Keratinocyte (primary cell): Measurements from ENCODE around the gene PHF23. TPM values are rescaled to one million over a fixed set of nuclear protein-coding genes. Genes with fewer than 3 reads are reported as not detected.

Experiments used
- DNase-seq: peaks from one replicate; pipeline ENCODE4 v3.0.0-alpha.2; 2011; ENCODE audit warnings: low read depth, missing footprints, low spot score
- FAIRE-seq: peaks from 2 replicates; lab custom pipeline; 2011; peaks lifted over from hg19 to GRCh38; lab: Jason Lieb, UNC
- H2AFZ ChIP-seq: 2 replicates; pipeline ENCODE4 v1.6.0; 2012; ENCODE audit warnings: low read length, control low read depth, inconsistent platforms; ENCODE audit not compliant: control insufficient read depth
- H3K27ac ChIP-seq: 2 replicates; pipeline ENCODE4 v1.5.1; 2011; ENCODE audit warnings: low read length; ENCODE audit not compliant: control insufficient read depth, insufficient read depth
- H3K27me3 ChIP-seq: 3 replicates; pipeline ENCODE4 v1.6.0; 2011; ENCODE audit warnings: low read length; ENCODE audit not compliant: control insufficient read depth, insufficient read depth; ENCODE audit errors: extremely low read depth
- H3K36me3 ChIP-seq, 2 experiments: 2 replicates in 1 of 2; 3 replicates in 1 of 2; pipeline ENCODE4 v1.5.1; 2011; ENCODE audit warnings: low read length in 2 of 2, mild to moderate bottlenecking in 1 of 2; ENCODE audit not compliant: control insufficient read depth in 2 of 2, insufficient read depth in 2 of 2; ENCODE audit errors: extremely low read depth in 1 of 2
- H3K4me1 ChIP-seq: 3 replicates; pipeline ENCODE4 v1.5.1; 2011; ENCODE audit warnings: low read length; ENCODE audit not compliant: control insufficient read depth, insufficient read depth; ENCODE audit errors: extremely low read depth
- H3K4me2 ChIP-seq: 3 replicates; pipeline ENCODE4 v1.6.0; 2011; ENCODE audit warnings: low read depth, low read length; ENCODE audit not compliant: control insufficient read depth, insufficient read depth; ENCODE audit errors: extremely low read depth
- H3K4me3 ChIP-seq, 3 experiments: fragments of 200-600 bp in 1 of 3; sonication (generic) in 1 of 3; 2 replicates in 2 of 3; 3 replicates in 1 of 3; pipeline ENCODE4 v1.5.1; 2011 to 2016; ENCODE audit warnings: low read length in 3 of 3, mild to moderate bottlenecking in 3 of 3, control low read depth in 2 of 3, inconsistent platforms in 1 of 3, low read depth in 1 of 3, mixed read lengths in 1 of 3, mixed run types in 1 of 3, moderate library complexity in 1 of 3; ENCODE audit not compliant: control insufficient read depth in 2 of 3, insufficient read depth in 2 of 3; ENCODE audit errors: extremely low read depth in 1 of 3
- H3K79me2 ChIP-seq: 2 replicates; pipeline ENCODE4 v1.6.0; 2012; ENCODE audit warnings: low read length; ENCODE audit not compliant: control insufficient read depth, insufficient read depth
- H3K9ac ChIP-seq: 3 replicates; pipeline ENCODE4 v1.6.0; 2011; ENCODE audit warnings: low read length; ENCODE audit not compliant: control insufficient read depth, insufficient read depth; ENCODE audit errors: extremely low read depth
- H3K9me1 ChIP-seq: 3 replicates; pipeline ENCODE4 v1.6.0; 2011; ENCODE audit warnings: low read length; ENCODE audit not compliant: control insufficient read depth, insufficient read depth; ENCODE audit errors: extremely low read depth
- H3K9me3 ChIP-seq: 2 replicates; pipeline ENCODE4 v1.5.1; 2012; ENCODE audit warnings: low read depth, low read length; ENCODE audit not compliant: control insufficient read depth
- H4K20me1 ChIP-seq: 3 replicates; pipeline ENCODE4 v1.6.0; 2011; ENCODE audit warnings: low read length; ENCODE audit not compliant: control insufficient read depth, insufficient read depth; ENCODE audit errors: extremely low read depth
- EZH2 ChIP-seq: IDR thresholded peaks from one replicate; pipeline ENCODE4 v1.6.1; 2012; ENCODE audit warnings: inconsistent platforms, mild to moderate bottlenecking, low read length, moderate library complexity
- dilution Hi-C: fragments of 300-500 bp; cut with MboI; formaldehyde crosslinking; loops from one replicate; pipeline ENCODE4 v1.7.0; 2020; ENCODE audit warnings: low sequenced_read_pairs; ENCODE audit not compliant: extremely low pct_ligation_motif_present
- polyA plus RNA-seq, 5 experiments: library from polyadenylated mRNA; depleted of rRNA in 3 of 5; stranded (reverse) in 3 of 5; stranded (forward) in 1 of 5; unstranded in 1 of 5; fragments of >200 nt; gene quantifications; 1 replicate in 1 of 5; 2 replicates in 3 of 5; 3 replicates in 1 of 5; pipeline versions ENCODE4 v1.2.1 to v1.2.3, GENCODE V29; 2011 to 2012; ENCODE audit warnings: missing spikeins in 2 of 5, low read depth in 1 of 5, low replicate concordance in 1 of 5
- TF ChIP-seq, protein P1 (sequence below), 3 experiments: IDR thresholded peaks in 1 of 3; conservative IDR thresholded peaks in 1 of 3; optimal IDR thresholded peaks in 1 of 3; 2 replicates in 2 of 3; 3 replicates in 1 of 3; pipeline versions ENCODE3 to v1.5.1; 2011; ENCODE audit warnings: low read length in 3 of 3, mild to moderate bottlenecking in 3 of 3, moderate library complexity in 2 of 3, control low read depth in 1 of 3, inconsistent platforms in 1 of 3; ENCODE audit not compliant: insufficient read depth in 2 of 3; ENCODE audit errors: extremely low read depth in 1 of 3

PHF23 gene
- polyA plus RNA-seq, 1 donor (not counting 4 experiments of a cell fraction or from before 2014, with no cell fraction given): 52.8 TPM

DNA sequence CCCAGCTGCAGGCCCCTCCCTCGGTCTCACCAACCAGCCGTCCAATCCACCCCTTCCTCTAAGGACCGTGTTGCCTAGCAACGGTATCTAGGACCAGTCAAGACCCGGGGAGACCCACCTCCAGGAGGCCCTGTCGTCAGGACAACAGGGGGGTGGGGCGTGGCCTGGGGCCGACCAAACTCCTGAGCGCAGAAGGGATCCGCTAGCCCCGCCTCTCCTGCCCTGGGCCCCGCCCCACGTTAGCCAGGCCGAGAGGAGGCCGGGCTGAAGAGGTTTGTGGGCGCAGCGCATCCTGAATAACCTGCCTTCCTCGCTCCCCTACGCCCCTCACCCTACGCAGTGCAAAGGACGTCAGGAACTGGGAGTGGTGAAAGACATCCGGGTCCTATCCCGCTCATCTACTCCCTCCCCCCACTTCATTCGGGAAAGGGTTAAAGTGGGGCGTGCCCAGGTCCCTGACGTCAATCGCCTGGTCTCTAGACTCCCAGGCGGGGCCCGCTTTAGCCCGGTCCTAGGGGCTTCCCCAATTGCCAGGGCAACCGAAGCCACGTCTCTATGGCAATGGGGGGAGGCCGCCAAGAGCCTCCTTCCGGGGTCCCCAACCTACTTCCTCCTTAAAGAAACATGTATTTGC lies 34.3 kb downstream of the PHF23 start:
- H3K4me2 ChIP-seq: peak overlapping the region; percentile 83
- no peaks in the 10 kb centered on the region for H3K9me1 ChIP-seq
- H3K27ac ChIP-seq: peak overlapping the region; percentile 20
- no peak for FAIRE-seq
- H3K36me3 ChIP-seq: no peaks in the 10 kb centered on the region
- H3K9ac ChIP-seq: peak overlapping the region; percentile 52
- TF ChIP-seq, protein P1, sequence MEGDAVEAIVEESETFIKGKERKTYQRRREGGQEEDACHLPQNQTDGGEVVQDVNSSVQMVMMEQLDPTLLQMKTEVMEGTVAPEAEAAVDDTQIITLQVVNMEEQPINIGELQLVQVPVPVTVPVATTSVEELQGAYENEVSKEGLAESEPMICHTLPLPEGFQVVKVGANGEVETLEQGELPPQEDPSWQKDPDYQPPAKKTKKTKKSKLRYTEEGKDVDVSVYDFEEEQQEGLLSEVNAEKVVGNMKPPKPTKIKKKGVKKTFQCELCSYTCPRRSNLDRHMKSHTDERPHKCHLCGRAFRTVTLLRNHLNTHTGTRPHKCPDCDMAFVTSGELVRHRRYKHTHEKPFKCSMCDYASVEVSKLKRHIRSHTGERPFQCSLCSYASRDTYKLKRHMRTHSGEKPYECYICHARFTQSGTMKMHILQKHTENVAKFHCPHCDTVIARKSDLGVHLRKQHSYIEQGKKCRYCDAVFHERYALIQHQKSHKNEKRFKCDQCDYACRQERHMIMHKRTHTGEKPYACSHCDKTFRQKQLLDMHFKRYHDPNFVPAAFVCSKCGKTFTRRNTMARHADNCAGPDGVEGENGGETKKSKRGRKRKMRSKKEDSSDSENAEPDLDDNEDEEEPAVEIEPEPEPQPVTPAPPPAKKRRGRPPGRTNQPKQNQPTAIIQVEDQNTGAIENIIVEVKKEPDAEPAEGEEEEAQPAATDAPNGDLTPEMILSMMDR (optimal IDR thresholded peaks at IDR 0.05 in 1 of 3, IDR thresholded peaks at IDR 0.05 in 1 of 3, conservative IDR thresholded peaks at IDR 0.05 in 1 of 3; ENCODE audit: extremely low read depth in 1 of 3, insufficient read depth in 2 of 3, low read length in 3 of 3): no peak
- no peak for TF ChIP-seq EZH2
- no peaks in the 10 kb centered on the region for H3K9me3 ChIP-seq
- H3K79me2 ChIP-seq: no peaks in the 10 kb centered on the region
- peak overlapping the region; percentile 32 to 68 (median 32) for H3K4me3 ChIP-seq
- dilution Hi-C loops: no loop called here
- DNase-seq: no peak
- H2AFZ ChIP-seq: peak overlapping the region; percentile 84
- no peaks in the 10 kb centered on the region for H4K20me1 ChIP-seq
- no peaks in the 10 kb centered on the region for H3K27me3 ChIP-seq
- H3K4me1 ChIP-seq: peaks cover 5% of the 10 kb centered on the region

DNA sequence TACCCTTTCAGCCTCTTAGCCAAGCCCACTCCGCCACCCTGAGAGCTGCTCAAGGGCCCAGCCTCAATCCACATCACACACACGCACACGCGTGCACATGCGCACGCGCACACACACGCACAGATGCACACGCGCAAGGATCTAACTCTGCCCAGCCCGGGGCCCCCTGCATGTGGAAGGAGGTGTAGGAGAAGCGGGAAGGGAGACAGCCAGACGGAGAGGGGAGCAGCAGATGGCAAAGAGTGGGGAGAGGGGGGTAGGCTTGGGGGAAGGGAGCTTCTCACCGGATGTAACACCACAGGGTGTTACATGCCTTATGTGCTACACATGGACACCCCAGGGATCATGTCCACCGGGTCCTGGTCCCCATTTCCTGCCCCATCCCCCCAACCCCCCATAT lies 34.9 kb downstream of the PHF23 start:
- Histone ChIP-seq H3K9me3 (no peaks in the 10 kb centered on the region), H3K27me3 (no peaks in the 10 kb centered on the region), H4K20me1 (no peaks in the 10 kb centered on the region), H3K79me2 (no peaks in the 10 kb centered on the region), H3K4me3 (no peak overlapping the region), H3K4me2 (no peak overlapping the region), H2AFZ (no peak overlapping the region), H3K27ac (no peak overlapping the region), H3K4me1 (peaks cover 5% of the 10 kb centered on the region), H3K36me3 (no peaks in the 10 kb centered on the region), H3K9ac (peak overlapping the region; percentile 52), H3K9me1 (no peaks in the 10 kb centered on the region)
- no peak for FAIRE-seq
- no peak for TF ChIP-seq EZH2
- TF ChIP-seq, protein P1 (optimal IDR thresholded peaks at IDR 0.05 in 1 of 3, IDR thresholded peaks at IDR 0.05 in 1 of 3, conservative IDR thresholded peaks at IDR 0.05 in 1 of 3; ENCODE audit: extremely low read depth in 1 of 3, insufficient read depth in 2 of 3, low read length in 3 of 3): no peak
- dilution Hi-C loops: no loop called here
- DNase-seq: no peak
